Embryonic facial prominence (tissue), 1 donor: ENCODE results near the gene LTBP1.
"Not testable (repeated sequence)": the region's sequence is repeated elsewhere in the genome, so short reads cannot be mapped to it uniquely, and the experiment has no call there.

Experiments used
- DNase-seq: peaks from one replicate; pipeline ENCODE4 v3.0.0-alpha.2; 2016; ENCODE audit errors: extremely low spot score

LTBP1 gene

GRCh38 chr2:33383855-33384598, 437.3 kb downstream of the LTBP1 start:
- DNase-seq, result no peak

GRCh38 chr2:33384599-33384961, 437.8 kb downstream of the LTBP1 start:
- no peak for DNase-seq

- DNase-seq, result no peak
These were observed 442.2 kb downstream of the LTBP1 start for GRCh38 chr2:33388996-33389395.

GRCh38 chr2:33389695-33390094, 442.9 kb downstream of the LTBP1 start:
- not testable (repeated sequence) for DNase-seq

DNA sequence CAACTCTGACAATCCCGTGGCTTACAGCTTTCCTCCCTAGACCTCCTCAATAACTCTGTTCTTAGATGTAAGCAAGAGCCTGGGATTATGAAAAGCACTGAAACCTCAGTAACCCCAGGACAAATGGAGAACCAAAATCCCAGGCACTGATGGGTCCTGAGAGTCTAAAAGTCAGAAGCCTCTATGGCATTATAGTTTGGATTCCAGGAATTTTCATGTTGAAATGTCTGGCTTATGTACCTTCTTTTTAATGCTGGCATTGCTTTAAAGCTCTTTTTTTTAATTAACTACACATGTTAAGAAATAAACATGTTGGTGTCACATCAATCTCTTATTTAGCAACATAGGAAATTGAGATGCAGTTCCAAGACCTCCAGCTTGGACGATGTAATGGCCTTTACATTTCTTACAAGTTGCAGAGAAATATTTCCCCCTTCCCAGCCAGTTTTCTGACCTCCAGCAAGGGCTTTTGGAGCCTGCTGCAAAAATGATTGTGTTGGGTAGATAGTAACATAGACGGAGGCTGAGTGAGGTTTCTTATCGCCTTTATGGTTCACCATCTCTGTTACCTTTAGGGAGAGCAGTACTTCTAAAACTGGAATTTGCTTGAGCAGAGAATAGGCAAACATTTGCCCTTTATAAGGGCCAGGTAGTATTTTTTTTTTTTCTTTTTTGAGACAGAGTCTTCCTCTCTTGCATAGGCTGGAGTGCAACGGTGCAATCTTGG, 444.9 kb downstream of the LTBP1 start:
- no peak for DNase-seq

DNA sequence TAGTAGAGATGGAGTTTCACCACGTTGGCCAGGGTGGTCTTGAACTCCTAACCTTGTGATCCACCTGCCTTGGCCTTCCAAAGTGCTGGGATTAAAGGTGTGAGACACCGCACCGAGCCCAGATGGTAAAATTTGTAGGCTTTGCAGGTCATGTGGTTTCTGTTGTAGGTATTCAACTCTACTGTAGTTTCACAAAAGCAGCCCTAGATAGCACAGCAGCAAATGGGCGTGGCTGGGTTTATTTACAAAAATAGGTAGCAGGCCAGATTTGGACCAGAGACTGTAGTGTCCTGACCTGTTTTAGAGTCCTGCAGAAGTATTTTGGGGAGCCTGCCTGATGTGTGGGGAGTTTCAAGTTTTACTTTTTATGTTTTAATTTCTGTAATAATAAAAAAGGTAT, 445.6 kb downstream of the LTBP1 start:
- DNase-seq, result no peak

- DNase-seq, result no peak
These were observed 448.3 kb downstream of the LTBP1 start for GRCh38 chr2:33395034-33395433.

GRCh38 chr2:33395655-33396249, 449.0 kb downstream of the LTBP1 start:
- no peak for DNase-seq

- no peak for DNase-seq
These were observed 457.6 kb downstream of the LTBP1 start for GRCh38 chr2:33404321-33404720.

DNA sequence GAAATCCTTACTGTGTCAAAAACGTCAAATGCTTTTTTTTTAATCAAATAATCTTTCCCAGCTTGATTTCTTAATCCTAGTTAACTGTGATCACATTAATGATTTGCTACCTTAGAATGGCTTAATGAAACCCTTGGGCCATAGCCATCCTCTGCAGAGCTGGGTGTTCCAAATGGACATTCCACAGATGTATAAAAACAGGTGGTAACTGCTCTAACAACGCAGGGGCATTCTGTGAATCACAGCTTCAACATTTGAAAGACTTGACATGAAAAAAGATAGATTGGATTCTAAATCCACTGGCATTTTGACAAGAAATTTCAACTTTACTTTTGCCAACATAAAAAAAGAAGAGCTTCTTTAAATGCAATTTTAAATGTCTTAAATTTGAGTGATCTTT, 459.9 kb downstream of the LTBP1 start:
- DNase-seq, result no peak

DNA sequence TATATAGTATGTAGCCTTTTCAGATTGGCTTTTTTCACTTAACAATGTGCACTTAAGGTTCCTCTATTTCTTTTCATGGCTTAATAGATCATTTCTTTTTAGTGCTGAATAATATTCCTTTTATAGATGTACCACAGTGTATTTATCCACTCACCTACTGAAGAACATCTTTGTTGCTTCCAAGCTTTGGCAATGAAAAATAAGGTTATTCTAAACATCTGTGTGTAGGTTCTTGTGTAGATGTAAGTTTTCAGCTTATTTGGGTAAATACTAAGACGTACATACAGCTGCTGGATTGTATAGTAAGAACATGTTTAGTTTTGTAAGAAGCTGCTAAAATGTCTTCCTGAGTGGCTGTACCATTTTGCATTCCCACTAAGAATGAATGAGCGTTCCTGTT, 461.4 kb downstream of the LTBP1 start:
- DNase-seq, result no peak

- DNase-seq, result no peak
These were observed 462.7 kb downstream of the LTBP1 start for GRCh38 chr2:33409417-33409955.

DNA sequence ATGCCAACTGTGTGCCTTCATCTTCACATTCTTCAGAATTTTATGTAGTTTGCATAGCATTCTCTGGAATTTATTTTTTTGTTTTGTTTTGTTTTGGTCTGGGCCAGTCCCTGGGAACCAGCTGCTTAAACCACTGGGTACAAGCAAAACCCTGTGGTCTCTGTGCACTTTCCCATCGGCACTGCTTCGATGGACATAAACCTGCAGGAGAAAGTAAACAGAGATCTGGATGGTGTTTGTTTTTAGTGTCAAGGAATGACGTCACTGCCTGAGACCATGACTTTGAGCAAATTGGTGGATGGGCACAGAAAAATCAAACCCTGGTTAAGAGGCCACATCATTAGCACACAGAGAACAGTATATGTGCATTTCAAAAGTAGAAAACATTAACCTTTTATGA, 465.0 kb downstream of the LTBP1 start:
- no peak for DNase-seq

- no peak for DNase-seq
These were observed 466.2 kb downstream of the LTBP1 start for GRCh38 chr2:33412920-33413319.

GRCh38 chr2:33419581-33420200, 472.9 kb downstream of the LTBP1 start:
- DNase-seq, result no peak

DNA sequence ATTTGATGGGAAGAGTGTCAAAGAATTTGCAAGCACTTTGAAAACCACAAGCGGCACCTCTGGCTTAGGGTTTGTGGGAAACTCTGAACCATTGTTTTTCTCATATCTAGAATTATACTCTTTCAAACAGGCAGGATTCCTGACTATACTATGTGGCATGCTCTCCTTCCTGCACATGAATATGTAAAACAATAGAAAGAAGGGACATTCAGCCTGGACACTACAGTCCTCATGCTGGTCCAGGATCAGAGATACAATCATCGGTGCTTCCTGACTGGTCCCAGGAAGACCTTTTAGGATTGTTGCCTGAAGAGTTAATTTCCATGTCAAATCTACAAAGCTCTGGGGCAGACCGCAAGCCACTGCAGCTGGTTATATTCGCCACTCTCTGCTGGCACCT, 474.0 kb downstream of the LTBP1 start:
- DNase-seq, result no peak

DNA sequence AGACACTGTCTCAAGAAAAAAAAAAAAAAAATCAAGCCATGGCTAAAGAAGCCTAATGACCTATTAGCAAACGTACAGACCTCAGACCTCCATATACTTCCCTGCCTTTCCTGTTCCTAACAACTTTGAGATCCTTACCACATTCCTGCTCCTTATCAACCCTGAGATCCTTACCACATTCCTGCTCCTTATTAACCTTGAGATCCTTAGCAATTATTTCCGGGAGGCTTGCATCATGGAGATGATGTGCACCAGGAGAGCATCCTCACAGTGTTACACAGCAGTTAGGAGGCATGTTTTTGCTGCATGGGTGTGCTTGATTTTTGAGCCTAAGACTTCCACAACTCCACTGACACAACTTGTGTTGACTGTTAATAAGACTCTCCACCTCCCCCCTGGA, 475.1 kb downstream of the LTBP1 start:
- DNase-seq, result no peak

DNA sequence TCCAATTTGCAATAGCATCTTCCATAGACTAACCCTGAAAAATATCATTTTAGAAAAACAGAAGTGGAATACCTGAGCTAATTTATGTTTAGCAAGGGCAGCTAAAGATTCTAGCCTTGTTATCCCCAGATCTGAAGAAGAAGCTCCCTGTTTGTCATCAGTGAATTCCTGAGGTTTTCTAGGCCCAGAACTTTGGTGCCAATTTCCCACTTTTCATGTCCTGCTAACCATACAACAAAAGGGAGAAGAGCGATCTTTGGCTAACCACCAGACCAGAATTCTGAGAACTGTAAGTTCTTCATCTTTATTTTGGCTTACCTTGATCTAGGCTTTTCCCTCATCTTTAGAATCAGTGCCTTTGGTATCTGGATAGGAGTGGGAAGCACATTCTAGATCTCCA, 478.4 kb downstream of the LTBP1 start:
- DNase-seq, result no peak

- no peak for DNase-seq
These were observed 478.9 kb downstream of the LTBP1 start for GRCh38 chr2:33425586-33426031.

- DNase-seq, result no peak
These were observed 480.0 kb downstream of the LTBP1 start for GRCh38 chr2:33426666-33427231.

DNA sequence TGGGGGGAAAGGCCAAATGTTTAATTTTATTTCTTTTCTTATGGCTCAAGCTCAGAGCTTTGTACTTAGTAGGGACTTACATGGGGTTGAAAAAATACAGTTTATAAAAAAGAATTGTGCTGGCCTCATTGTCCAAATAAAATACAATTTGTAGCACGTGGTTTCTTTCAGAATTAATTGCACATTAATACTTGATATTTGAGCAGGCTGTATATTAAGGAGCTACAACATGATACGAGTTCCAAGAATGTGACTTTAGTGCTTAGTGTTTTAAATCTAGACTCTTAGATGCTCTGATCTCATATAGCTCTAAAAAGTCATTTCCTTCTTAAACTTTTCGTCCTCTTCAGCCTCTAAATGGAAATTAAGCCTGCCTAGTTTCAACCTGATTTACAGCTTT, 483.3 kb downstream of the LTBP1 start:
- DNase-seq, result no peak

DNA sequence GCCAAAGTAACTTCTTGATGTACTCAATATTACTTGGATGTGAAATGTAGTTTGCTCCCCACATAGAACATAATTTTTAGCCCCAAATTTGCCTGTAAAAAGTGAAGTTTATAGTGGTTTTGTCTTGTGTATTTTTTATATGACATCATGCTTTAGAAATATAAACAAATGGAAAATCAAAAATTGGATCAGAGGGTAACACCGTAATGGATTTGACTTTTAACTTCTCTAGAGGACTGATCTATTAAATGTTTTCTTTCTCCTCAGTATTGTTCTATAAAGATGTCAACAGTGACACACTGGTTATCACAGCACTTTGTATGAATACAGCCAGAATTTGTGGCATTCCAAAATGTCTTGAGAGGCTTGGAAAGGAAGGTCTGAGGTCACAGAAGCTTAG, 484.1 kb downstream of the LTBP1 start:
- DNase-seq, result no peak
